Subcutaneous abdominal adipose tissue (tissue), 5 donors: ENCODE results near the gene FHL3.
"Not testable (repeated sequence)": the region's sequence is repeated elsewhere in the genome, so short reads cannot be mapped to it uniquely, and the experiment has no call there.

ENCODE experiments used
- H3K27ac ChIP-seq: one replicate; pipeline ENCODE4 v1.7.0; 2013; ENCODE audit warnings: low read depth, mild to moderate bottlenecking, inconsistent platforms, low read length, moderate library complexity
- H3K27me3 ChIP-seq, 5 donors: one replicate each; pipeline ENCODE4 v1.7.0; 2013; ENCODE audit warnings: low read length in 5 of 5, inconsistent platforms in 1 of 5; ENCODE audit not compliant: control insufficient read depth in 5 of 5, insufficient read depth in 4 of 5
- H3K36me3 ChIP-seq, 5 donors: one replicate each; pipeline ENCODE4 v1.7.0; 2013; ENCODE audit warnings: low read length in 5 of 5; ENCODE audit not compliant: control insufficient read depth in 5 of 5, insufficient read depth in 5 of 5
- H3K4me1 ChIP-seq, 5 donors: one replicate each; pipeline ENCODE4 v1.7.0; 2013; ENCODE audit warnings: low read length in 5 of 5, mild to moderate bottlenecking in 3 of 5, moderate library complexity in 1 of 5; ENCODE audit not compliant: control insufficient read depth in 5 of 5, insufficient read depth in 5 of 5
- H3K4me3 ChIP-seq, 5 donors: one replicate each; pipeline ENCODE4 v1.7.0; 2013; ENCODE audit warnings: low read length in 5 of 5, low read depth in 1 of 5
- H3K9ac ChIP-seq, 5 donors: one replicate each; pipeline ENCODE4 v1.7.0; 2013; ENCODE audit warnings: low read length in 5 of 5, mild to moderate bottlenecking in 4 of 5, moderate library complexity in 3 of 5
- H3K9me3 ChIP-seq, 5 donors: one replicate each; pipeline ENCODE4 v1.7.0; 2013; ENCODE audit warnings: low read length in 5 of 5; ENCODE audit not compliant: control insufficient read depth in 5 of 5
- donor health status: healthy.
- donor health status: healthy.
- donor health status: healthy.
- donor health status: healthy.
- donor health status: healthy.

The FHL3 gene

DNA sequence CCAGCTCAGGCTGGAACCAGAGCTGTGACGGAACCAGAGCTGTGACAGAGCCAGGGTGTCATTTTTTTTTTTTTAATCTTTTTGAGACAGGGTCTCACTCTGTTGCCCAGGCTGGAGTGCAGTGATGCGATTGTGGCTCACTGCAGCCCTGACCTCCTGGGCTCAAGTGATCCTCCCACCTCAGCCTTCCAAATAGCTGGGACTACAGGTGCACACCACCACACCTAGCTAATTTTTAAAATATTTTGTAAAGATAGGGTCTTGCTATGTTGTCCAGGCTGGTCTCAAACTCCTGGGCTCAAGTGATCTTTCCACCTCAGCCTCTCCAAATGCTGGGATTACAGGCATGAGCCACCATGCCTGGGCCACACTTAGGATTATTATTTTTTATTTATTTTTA is 27.7 kb upstream of the FHL3 start:
- not testable (repeated sequence) for H3K27ac ChIP-seq, H3K4me3 ChIP-seq, H3K9ac ChIP-seq, H3K36me3 ChIP-seq, H3K9me3 ChIP-seq
- Histone ChIP-seq H3K27me3 (peaks cover 0 to 13% (median 4%) of the 10 kb centered on the region in 5 donors), H3K4me1 (peaks cover 7 to 29% (median 24%) of the 10 kb centered on the region in 5 donors)

DNA sequence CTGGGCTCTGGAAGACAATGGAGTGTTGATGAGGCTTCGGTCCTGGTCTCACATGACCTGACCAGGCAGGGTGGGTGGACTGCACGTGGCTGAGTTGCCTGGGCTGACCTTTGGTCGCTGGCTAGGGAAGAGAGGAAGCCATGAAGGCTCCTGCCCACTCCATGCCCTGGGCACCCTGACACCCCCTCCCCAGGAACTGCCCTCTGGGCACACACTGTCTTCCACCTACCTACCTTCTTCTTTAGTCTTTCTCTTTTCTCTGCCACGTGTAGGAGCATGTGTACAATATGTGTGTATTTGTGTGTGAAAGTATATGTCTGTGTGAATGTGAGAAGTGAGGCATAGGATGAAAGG is 26.2 kb upstream of the FHL3 start:
- no peak overlapping the region for H3K27ac ChIP-seq
- H3K4me3 ChIP-seq = no peak overlapping the region
- H3K4me1 ChIP-seq = peaks cover 7 to 31% (median 24%) of the 10 kb centered on the region in 5 donors

DNA sequence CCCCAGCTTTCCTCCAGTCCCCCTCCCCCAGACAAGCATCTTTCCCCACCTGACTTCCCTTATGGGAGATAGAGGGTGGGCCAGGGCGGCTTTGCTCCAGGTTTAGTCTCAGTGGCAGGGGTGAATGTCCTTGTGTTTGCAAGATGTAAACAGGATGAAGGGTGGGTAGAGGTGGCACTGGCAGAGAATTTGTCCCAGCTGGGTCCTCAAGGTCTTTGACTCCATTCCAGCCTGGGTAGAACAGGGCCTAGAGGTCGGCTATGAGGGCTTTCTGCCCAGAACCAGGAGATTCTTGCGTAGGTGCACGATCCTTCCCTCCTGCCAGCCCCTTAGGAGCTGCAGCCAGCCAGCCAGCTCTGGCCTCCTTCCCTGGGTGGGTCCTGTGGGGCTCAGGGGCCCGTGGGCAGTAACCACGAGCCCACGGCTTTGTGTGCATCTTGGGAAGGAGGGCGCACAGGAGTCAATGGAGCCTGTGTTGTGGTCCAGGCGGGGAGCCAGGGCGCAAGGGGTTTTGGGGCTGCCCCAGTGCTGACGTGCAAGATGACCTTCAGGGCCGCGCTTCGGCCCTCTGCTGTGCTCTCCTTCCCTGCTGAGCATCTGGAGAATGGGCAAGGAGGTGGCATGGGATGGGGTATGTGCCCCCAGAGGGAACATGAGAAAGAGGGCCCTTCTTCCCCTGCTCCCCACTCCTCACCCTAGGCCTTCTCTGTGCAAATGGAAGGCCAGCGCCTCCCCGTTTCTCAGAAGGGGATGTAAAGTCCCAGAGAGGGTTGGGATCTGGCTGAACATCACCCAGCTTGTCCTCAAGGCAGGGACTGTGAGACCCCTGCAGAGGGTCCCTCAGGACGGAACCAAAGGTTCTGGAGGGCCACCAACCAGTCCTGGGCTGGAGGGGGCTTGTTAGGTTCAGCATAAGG is 25.5 kb upstream of the FHL3 start:
- Histone ChIP-seq H3K4me1 (peaks cover 7 to 31% (median 24%) of the 10 kb centered on the region in 5 donors), H3K27ac (no peak overlapping the region), H3K9ac (no peak overlapping the region), H3K27me3 (peaks cover 0 to 11% (median 4%) of the 10 kb centered on the region in 5 donors), H3K4me3 (peak overlapping the region in 3 of 5 donors; percentile 14 to 44 (median 19)), H3K36me3 (peaks cover 0 to 5% (median 4%) of the 10 kb centered on the region in 5 donors), H3K9me3 (no peaks in the 10 kb centered on the region)

More for the DNA sequence above, 26.2 kb upstream of the FHL3 start:
- Histone ChIP-seq H3K9me3 (no peaks in the 10 kb centered on the region), H3K27me3 (peaks cover 0 to 11% (median 4%) of the 10 kb centered on the region in 5 donors), H3K36me3 (no peaks in the 10 kb centered on the region), H3K9ac (no peak overlapping the region)

DNA sequence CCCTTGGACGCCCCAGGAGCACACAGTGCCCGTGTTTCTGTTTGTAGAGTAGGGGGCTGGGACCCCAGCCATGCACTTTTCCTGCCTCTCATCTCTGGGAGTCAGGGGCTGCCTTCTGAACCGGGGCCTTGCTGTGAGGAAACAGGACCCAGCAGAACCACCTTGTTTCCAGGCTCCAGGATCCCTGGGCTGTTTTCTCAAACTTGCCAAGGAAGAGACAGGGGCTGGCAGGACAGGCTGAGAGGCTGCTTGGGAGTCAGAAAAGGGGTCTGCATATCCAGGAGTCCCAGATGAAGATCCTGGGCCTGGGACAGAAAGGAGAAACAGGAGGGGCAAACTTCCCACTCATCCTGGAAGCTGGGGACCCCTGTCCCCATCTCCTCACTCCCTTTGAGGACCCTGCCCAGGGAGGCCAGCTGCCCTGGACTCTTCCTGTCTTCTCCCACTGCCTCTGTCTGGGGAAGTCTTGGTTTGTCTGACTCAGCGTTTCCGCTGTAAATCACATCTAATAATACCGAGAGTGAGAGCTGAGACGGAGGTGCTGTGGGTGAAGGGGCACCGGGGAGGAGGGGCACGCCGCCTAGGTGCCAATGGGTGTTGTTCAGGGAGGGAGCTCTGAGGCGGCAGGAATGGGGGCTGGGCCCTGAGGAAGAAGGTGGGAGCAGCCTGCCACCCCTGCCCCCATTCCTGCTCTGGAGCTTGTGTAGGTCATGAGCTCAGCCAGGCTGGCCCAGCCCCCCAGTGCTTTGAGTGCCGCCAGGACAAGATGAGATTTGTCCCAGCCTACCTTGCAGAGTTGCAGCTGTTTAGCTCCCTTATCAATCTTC is 24.6 kb upstream of the FHL3 start:
- peaks cover 0 to 11% (median 4%) of the 10 kb centered on the region in 5 donors for H3K27me3 ChIP-seq
- no peaks in the 10 kb centered on the region for H3K9me3 ChIP-seq
- peak overlapping the region; percentile 14 to 44 (median 36) for H3K4me3 ChIP-seq
- peak overlapping the region in 2 of 5 donors; percentile 44 to 62 for H3K9ac ChIP-seq
- no peak overlapping the region for H3K27ac ChIP-seq
- H3K4me1 ChIP-seq = peaks cover 7 to 31% (median 24%) of the 10 kb centered on the region in 5 donors
- peaks cover 3 to 14% (median 14%) of the 10 kb centered on the region in 5 donors for H3K36me3 ChIP-seq

DNA sequence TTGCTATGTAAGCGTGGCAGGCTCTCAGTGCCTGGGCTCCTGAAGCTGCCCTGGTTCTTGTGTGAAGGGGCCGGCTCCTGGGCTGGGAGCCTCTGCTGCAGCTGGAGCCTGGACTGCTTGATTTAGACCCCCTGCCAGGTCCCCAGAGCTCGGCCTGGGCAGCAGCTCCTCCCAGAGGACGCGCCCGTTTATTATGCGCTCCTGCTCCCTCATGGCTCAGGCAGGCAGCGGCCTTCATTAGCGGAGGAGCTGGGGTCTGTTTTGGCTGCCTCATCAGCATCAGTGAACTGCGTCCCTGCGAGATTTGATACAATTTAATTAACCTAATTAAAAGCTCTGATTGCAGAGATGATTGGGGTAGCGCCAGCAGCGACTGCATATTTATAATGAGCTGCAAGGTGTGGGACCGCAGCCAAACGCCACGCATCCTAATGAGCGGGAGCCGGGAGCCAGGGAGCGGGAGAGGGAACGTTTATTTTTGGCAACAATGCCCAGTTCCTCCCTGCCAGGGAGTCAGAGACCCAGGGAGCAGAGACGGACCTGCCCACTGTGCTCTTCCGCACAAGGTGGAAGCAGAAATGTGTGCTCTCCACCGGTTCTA is 23.9 kb upstream of the FHL3 start:
- H3K9ac ChIP-seq = peak overlapping the region in 2 of 5 donors; percentile 44 to 62
- peaks cover 7 to 31% (median 24%) of the 10 kb centered on the region in 5 donors for H3K4me1 ChIP-seq
- H3K27me3 ChIP-seq = peaks cover 0 to 11% (median 4%) of the 10 kb centered on the region in 5 donors
- no peak overlapping the region for H3K27ac ChIP-seq
- H3K4me3 ChIP-seq = peak overlapping the region in 3 of 5 donors; percentile 36 to 44 (median 42)
- H3K9me3 ChIP-seq = no peaks in the 10 kb centered on the region
- peaks cover 6 to 19% (median 17%) of the 10 kb centered on the region in 5 donors for H3K36me3 ChIP-seq

DNA sequence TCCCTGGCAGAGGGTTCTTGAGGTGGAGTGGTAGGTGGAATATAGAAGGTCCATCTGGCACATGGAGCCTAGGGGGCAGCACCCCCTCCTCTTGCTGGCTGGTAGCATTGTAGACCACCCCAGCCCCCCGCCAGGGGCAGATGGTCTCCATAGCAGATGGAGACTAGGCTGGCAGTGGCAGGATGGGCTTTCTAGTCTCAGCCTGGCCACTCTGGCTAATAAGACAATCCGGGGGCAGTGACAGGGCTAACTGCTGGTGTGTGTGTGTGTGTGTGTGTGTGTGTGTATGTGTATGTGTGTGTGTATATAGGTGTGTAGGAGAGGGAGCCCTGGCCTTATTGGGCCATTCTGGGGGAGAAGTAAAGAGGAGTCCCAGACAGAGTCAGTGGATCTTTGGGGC is 23.4 kb upstream of the FHL3 start:
- no peak overlapping the region for H3K4me3 ChIP-seq
- no peaks in the 10 kb centered on the region for H3K9me3 ChIP-seq
- peaks cover 7 to 31% (median 24%) of the 10 kb centered on the region in 5 donors for H3K4me1 ChIP-seq
- H3K27ac ChIP-seq = no peak overlapping the region
- H3K27me3 ChIP-seq = peaks cover 0 to 11% (median 4%) of the 10 kb centered on the region in 5 donors
- H3K36me3 ChIP-seq = peaks cover 6 to 24% (median 22%) of the 10 kb centered on the region in 5 donors
- no peak overlapping the region for H3K9ac ChIP-seq

DNA sequence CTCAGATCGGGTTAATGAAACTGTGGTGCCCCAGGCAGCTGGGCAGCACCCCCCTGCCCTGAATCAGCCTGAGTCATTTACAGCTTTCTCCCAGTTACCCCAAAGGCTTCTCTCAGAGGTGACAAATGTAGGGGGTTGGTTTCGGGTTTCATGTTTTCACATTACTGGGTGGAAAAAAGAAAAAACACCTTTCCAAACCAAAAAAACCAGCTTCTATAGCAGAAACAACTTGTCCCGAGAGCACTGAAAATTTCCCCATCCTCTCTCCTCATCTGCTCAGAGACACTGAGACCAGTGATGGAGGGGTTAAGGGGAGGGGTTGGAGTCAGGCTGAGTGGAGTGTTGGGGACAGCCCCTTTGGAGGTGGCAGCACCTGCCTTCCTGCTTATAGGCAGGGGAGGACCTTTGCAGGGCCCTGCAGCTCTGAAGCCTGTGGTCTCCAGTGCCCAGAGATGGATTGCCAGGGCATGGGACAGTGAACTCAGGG is 22.8 kb upstream of the FHL3 start:
- Histone ChIP-seq H3K27ac (no peak overlapping the region), H3K36me3 (peaks cover 10 to 29% (median 27%) of the 10 kb centered on the region in 5 donors), H3K4me3 (no peak overlapping the region), H3K9me3 (no peaks in the 10 kb centered on the region), H3K27me3 (peaks cover 0 to 11% (median 4%) of the 10 kb centered on the region in 5 donors), H3K4me1 (peaks cover 7 to 31% (median 24%) of the 10 kb centered on the region in 5 donors), H3K9ac (no peak overlapping the region)

DNA sequence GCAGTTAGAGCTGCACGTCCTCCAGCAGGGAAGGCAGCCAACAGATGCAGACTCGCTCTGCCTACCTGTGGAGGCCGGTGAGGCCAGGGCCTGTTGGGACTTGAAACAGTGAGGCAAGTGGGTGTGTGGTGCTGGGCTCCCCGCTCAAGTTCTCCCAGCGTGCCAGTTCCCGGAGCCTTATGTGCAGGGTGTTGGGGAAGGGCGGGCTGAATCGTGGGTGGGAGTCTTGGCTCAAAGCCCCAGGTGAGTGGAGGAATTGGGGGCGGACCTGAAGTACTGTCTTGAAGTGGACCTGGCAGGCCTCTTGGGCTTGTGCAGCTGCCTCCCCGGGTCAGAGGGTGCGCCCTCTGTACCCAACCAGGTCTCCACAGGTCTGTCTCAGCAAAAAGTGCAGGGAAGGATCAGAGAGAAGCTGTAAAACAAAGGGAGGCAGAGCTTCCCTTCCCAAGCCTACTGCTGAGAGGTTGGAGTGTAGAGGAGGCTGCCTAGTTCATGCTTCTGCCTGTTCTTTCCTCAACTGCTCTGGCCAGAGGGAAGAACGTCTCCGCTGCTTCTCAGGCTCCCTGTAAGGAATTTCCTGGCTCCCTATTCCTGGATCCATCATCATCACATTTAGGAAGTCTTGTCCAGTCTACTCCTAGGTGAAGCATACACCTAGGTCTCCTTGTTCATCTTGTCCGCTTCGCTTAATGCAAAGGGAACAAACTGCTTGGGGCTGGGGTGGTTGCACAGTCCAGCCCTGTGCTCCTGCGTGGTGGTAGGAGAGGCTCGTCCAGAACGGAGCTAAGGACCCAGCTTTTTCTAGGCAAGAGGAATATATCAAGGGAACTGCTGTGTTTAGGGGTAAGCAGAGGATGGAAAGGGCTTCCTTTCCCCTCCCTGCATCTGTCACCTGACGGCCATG is 22.1 kb upstream of the FHL3 start:
- peaks cover 7 to 31% (median 24%) of the 10 kb centered on the region in 5 donors for H3K4me1 ChIP-seq
- H3K27me3 ChIP-seq = peaks cover 0 to 11% (median 4%) of the 10 kb centered on the region in 5 donors
- H3K4me3 ChIP-seq = no peak overlapping the region
- no peak overlapping the region for H3K27ac ChIP-seq
- no peaks in the 10 kb centered on the region for H3K9me3 ChIP-seq
- peaks cover 17 to 36% (median 34%) of the 10 kb centered on the region in 5 donors for H3K36me3 ChIP-seq
- no peak overlapping the region for H3K9ac ChIP-seq
